ENCODE results near the gene ENDOG. TPM values are rescaled to one million over a fixed set of nuclear protein-coding genes. Genes with fewer than 3 reads are reported as not detected.
"Not testable (repeated sequence)": the region's sequence is repeated elsewhere in the genome, so short reads cannot be mapped to it uniquely, and the experiment has no call there.

Gene ENDOG
- total RNA-seq, 3 donors from 2014 or later = 30.2 to 56.1 (median 37.9) TPM

GRCh38 chr9:128836509-128837145, 18.3 kb downstream of the ENDOG start:
- TF ChIP-seq CTCF (IDR thresholded peaks at IDR 0.05) = no peak
- intact Hi-C loops (cut with DNase I, micrococcal nuclease) = no loop called here
- Histone ChIP-seq H3K9me3 (no peaks in the 10 kb centered on the region), H3K4me3 (no peak overlapping the region), H3K4me1 (ENCODE audit: low read depth) (no peaks in the 10 kb centered on the region), H3K36me3 (ENCODE audit: low read depth) (no peaks in the 10 kb centered on the region)
- DNase-seq = peak in 1 of 3 donors; percentile 28
- ATAC-seq = no peak

- Histone ChIP-seq H3K9me3 (no peaks in the 10 kb centered on the region), H3K4me3 (no peak overlapping the region), H3K4me1 (ENCODE audit: low read depth) (no peaks in the 10 kb centered on the region), H3K36me3 (ENCODE audit: low read depth) (no peaks in the 10 kb centered on the region)
- peak in 1 of 3 donors; percentile 17 for DNase-seq
- intact Hi-C loops (cut with DNase I, micrococcal nuclease) = no loop called here
- no peak for TF ChIP-seq CTCF (IDR thresholded peaks at IDR 0.05)
- no peak for ATAC-seq
Measured at GRCh38 chr9:128838338-128838737, 20.0 kb downstream of the ENDOG start.

GRCh38 chr9:128840524-128840923, 22.2 kb downstream of the ENDOG start:
- intact Hi-C loops (cut with DNase I, micrococcal nuclease) = no loop called here

GRCh38 chr9:128841694-128842492, 23.6 kb downstream of the ENDOG start:
- Histone ChIP-seq H3K9me3 (no peaks in the 10 kb centered on the region), H3K4me3 (no peak overlapping the region), H3K4me1 (ENCODE audit: low read depth) (no peaks in the 10 kb centered on the region), H3K36me3 (ENCODE audit: low read depth) (no peaks in the 10 kb centered on the region)
- intact Hi-C loops (cut with DNase I, micrococcal nuclease) = no loop called here
- ATAC-seq = no peak
- no peak for DNase-seq
- no peak for TF ChIP-seq CTCF (IDR thresholded peaks at IDR 0.05)

More at GRCh38 chr9:128840524-128840923, 22.2 kb downstream of the ENDOG start:
- Histone ChIP-seq H3K9me3 (no peaks in the 10 kb centered on the region), H3K36me3 (ENCODE audit: low read depth) (no peaks in the 10 kb centered on the region), H3K4me1 (ENCODE audit: low read depth) (no peaks in the 10 kb centered on the region), H3K4me3 (no peak overlapping the region)
- DNase-seq (no peak), ATAC-seq (no peak)
- TF ChIP-seq CTCF (IDR thresholded peaks at IDR 0.05) = no peak

- ATAC-seq; H3K4me3 ChIP-seq; H3K9me3 ChIP-seq; H3K36me3 ChIP-seq (ENCODE audit: low read depth); DNase-seq; intact Hi-C loops (cut with DNase I, micrococcal nuclease); H3K4me1 ChIP-seq (ENCODE audit: low read depth): not testable (repeated sequence)
Measured at GRCh38 chr9:128843171-128843570, 24.9 kb downstream of the ENDOG start.
